Neural progenitor cell (in vitro differentiated cells): ENCODE measurements around the gene TRPM3. TPM values are rescaled to one million over a fixed set of nuclear protein-coding genes. Genes with fewer than 3 reads are reported as not detected.

Experiments used
- DNase-seq: peaks from one replicate; pipeline ENCODE4 v3.0.0-alpha.2; 2016; ENCODE audit warnings: low spot score
- H2AFZ ChIP-seq: fragments of 200-600 bp; sonication (generic); replicated peaks from 2 replicates; pipeline ENCODE4 v1.6.1; 2016; ENCODE audit warnings: antibody characterized with exemption
- H3F3A ChIP-seq: fragments of 200-600 bp; sonication (generic); 2 replicates; pipeline ENCODE4 v1.6.1; 2016; ENCODE audit warnings: antibody characterized with exemption, low read depth
- H3K27ac ChIP-seq: fragments of 200-600 bp; sonication (generic); 2 replicates; pipeline ENCODE4 v1.5.1; 2016; ENCODE audit warnings: mild to moderate bottlenecking
- H3K27me3 ChIP-seq: fragments of 200-600 bp; sonication (generic); 2 replicates; pipeline ENCODE4 v1.6.1; 2016; ENCODE audit warnings: mild to moderate bottlenecking, moderate library complexity
- H3K36me3 ChIP-seq: fragments of 200-600 bp; sonication (generic); 2 replicates; pipeline ENCODE4 v1.5.1; 2016
- H3K4me1 ChIP-seq: fragments of 200-600 bp; sonication (generic); 2 replicates; pipeline ENCODE4 v1.6.1; 2016; ENCODE audit warnings: mixed run types
- H3K4me2 ChIP-seq: fragments of 200-600 bp; sonication (generic); 2 replicates; pipeline ENCODE4 v1.6.1; 2016
- H3K4me3 ChIP-seq: fragments of 200-600 bp; sonication (generic); 2 replicates; pipeline ENCODE4 v1.5.1; 2016
- H3K79me2 ChIP-seq: fragments of 200-600 bp; sonication (generic); 2 replicates; pipeline ENCODE4 v1.6.1; 2016; ENCODE audit warnings: low read depth
- H3K9ac ChIP-seq: fragments of 200-600 bp; sonication (generic); 2 replicates; pipeline ENCODE4 v1.6.1; 2016
- H3K9me3 ChIP-seq: fragments of 200-600 bp; sonication (generic); 2 replicates; pipeline ENCODE4 v1.5.1; 2016; ENCODE audit warnings: low read depth
- H4K20me1 ChIP-seq: fragments of 200-600 bp; sonication (generic); 2 replicates; pipeline ENCODE4 v1.6.1; 2016; ENCODE audit warnings: low read depth
- H3K27ac Mint-ChIP-seq: 3 replicates; pipeline ENCODE4 v1.8.0; 2021; ENCODE audit warnings: mixed read lengths
- H3K27me3 Mint-ChIP-seq: 2 replicates; pipeline ENCODE4 v1.8.0; 2022; ENCODE audit warnings: low read depth, mild to moderate bottlenecking, inconsistent platforms, moderate library complexity, mixed read lengths; ENCODE audit not compliant: insufficient read depth
- H3K36me3 Mint-ChIP-seq: 3 replicates; pipeline ENCODE4 v1.8.0; 2021; ENCODE audit warnings: mixed read lengths
- H3K4me1 Mint-ChIP-seq: 3 replicates; pipeline ENCODE4 v1.8.0; 2021; ENCODE audit warnings: mixed read lengths
- H3K4me3 Mint-ChIP-seq: 3 replicates; pipeline ENCODE4 v1.8.0; 2021; ENCODE audit warnings: mild to moderate bottlenecking, moderate library complexity, mixed read lengths
- H3K9me3 Mint-ChIP-seq: 3 replicates; pipeline ENCODE4 v1.8.0; 2020; ENCODE audit warnings: mixed read lengths
- CTCF ChIP-seq: fragments of 200-600 bp; sonication (generic); IDR thresholded peaks from 2 replicates; pipeline ENCODE4 v1.5.1; 2017; ENCODE audit warnings: antibody characterized with exemption, mild to moderate bottlenecking
- EZH2 ChIP-seq: fragments of 200-600 bp; sonication (generic); IDR thresholded peaks from 2 replicates; pipeline ENCODE4 v1.6.1; 2017; ENCODE audit warnings: antibody characterized with exemption, mild to moderate bottlenecking, moderate library complexity
- EZH2phosphoT487 ChIP-seq: fragments of 200-600 bp; sonication (generic); IDR thresholded peaks from 2 replicates; pipeline ENCODE4 v1.6.1; 2017; ENCODE audit warnings: antibody characterized with exemption
- total RNA-seq: library from RNA; depleted of rRNA; stranded (reverse); fragments of >200 nt; gene quantifications from 2 replicates; pipeline ENCODE4 v1.2.3, GENCODE V29; 2015; ENCODE audit warnings: low replicate concordance

The TRPM3 gene
- total RNA-seq, 1 donor from 2014 or later = 37.2 TPM

GRCh38 chr9:70529377-70529776, 592.0 kb downstream of the TRPM3 start:
- no peaks in the 10 kb centered on the region for H3K27me3 ChIP-seq
- no peaks in the 10 kb centered on the region for H3K79me2 ChIP-seq
- no peaks in the 10 kb centered on the region for H3K9me3 ChIP-seq
- peaks cover 6% of the 10 kb centered on the region for H3K4me1 Mint-ChIP-seq
- no peak overlapping the region for H2AFZ ChIP-seq
- no peaks in the 10 kb centered on the region for H3F3A ChIP-seq
- H3K27ac Mint-ChIP-seq = no peak overlapping the region
- TF ChIP-seq CTCF = no peak
- TF ChIP-seq EZH2phosphoT487 = no peak
- no peak for TF ChIP-seq EZH2
- H3K4me2 ChIP-seq = no peak overlapping the region
- no peak overlapping the region for H3K27ac ChIP-seq
- no peaks in the 10 kb centered on the region for H4K20me1 ChIP-seq
- peaks cover 5% of the 10 kb centered on the region for H3K4me1 ChIP-seq
- no peak for DNase-seq
- no peak overlapping the region for H3K4me3 Mint-ChIP-seq
- no peaks in the 10 kb centered on the region for H3K27me3 Mint-ChIP-seq
- no peaks in the 10 kb centered on the region for H3K36me3 Mint-ChIP-seq
- H3K4me3 ChIP-seq = no peak overlapping the region
- H3K36me3 ChIP-seq = no peaks in the 10 kb centered on the region
- H3K9me3 Mint-ChIP-seq = peaks cover 6% of the 10 kb centered on the region
- H3K9ac ChIP-seq = no peak overlapping the region

- Histone ChIP-seq H2AFZ (no peak overlapping the region), H3K79me2 (no peaks in the 10 kb centered on the region), H4K20me1 (no peaks in the 10 kb centered on the region), H3K36me3 (no peaks in the 10 kb centered on the region), H3K4me1 (no peaks in the 10 kb centered on the region), H3K27me3 (no peaks in the 10 kb centered on the region), H3K4me3 (no peak overlapping the region), H3K27ac (no peak overlapping the region), H3K9me3 (no peaks in the 10 kb centered on the region), H3K4me2 (no peak overlapping the region), H3K9ac (no peak overlapping the region), H3F3A (no peaks in the 10 kb centered on the region)
- DNase-seq = no peak
- no peak overlapping the region for H3K4me3 Mint-ChIP-seq
- H3K27me3 Mint-ChIP-seq = no peaks in the 10 kb centered on the region
- H3K9me3 Mint-ChIP-seq = peaks cover 9% of the 10 kb centered on the region
- TF ChIP-seq EZH2 (no peak), CTCF (no peak), EZH2phosphoT487 (no peak)
- peaks cover 6% of the 10 kb centered on the region for H3K4me1 Mint-ChIP-seq
- no peak overlapping the region for H3K27ac Mint-ChIP-seq
- no peaks in the 10 kb centered on the region for H3K36me3 Mint-ChIP-seq
Measured at GRCh38 chr9:70526902-70527301, 594.5 kb downstream of the TRPM3 start.

GRCh38 chr9:70525519-70525918, 595.9 kb downstream of the TRPM3 start:
- H3K27me3 Mint-ChIP-seq = no peaks in the 10 kb centered on the region
- no peaks in the 10 kb centered on the region for H3K9me3 ChIP-seq
- no peaks in the 10 kb centered on the region for H3K4me1 ChIP-seq
- H3K4me3 ChIP-seq = no peak overlapping the region
- no peak overlapping the region for H3K4me3 Mint-ChIP-seq
- H2AFZ ChIP-seq = no peak overlapping the region
- no peaks in the 10 kb centered on the region for H3F3A ChIP-seq
- no peak overlapping the region for H3K27ac Mint-ChIP-seq
- H3K4me2 ChIP-seq = no peak overlapping the region
- H3K36me3 ChIP-seq = no peaks in the 10 kb centered on the region
- no peaks in the 10 kb centered on the region for H3K36me3 Mint-ChIP-seq
- TF ChIP-seq EZH2phosphoT487 = no peak
- no peak for TF ChIP-seq CTCF
- TF ChIP-seq EZH2 = no peak
- H3K27ac ChIP-seq = no peak overlapping the region
- H3K79me2 ChIP-seq = no peaks in the 10 kb centered on the region
- H3K9me3 Mint-ChIP-seq = peaks cover 9% of the 10 kb centered on the region
- H3K9ac ChIP-seq = no peak overlapping the region
- no peaks in the 10 kb centered on the region for H4K20me1 ChIP-seq
- no peaks in the 10 kb centered on the region for H3K27me3 ChIP-seq
- no peak for DNase-seq
- no peaks in the 10 kb centered on the region for H3K4me1 Mint-ChIP-seq
